GM12873 (cell line): ENCODE results near the gene HELT.

ENCODE experiments used
- TF ChIP-seq, protein P1 (sequence below): IDR thresholded peaks from 2 replicates; pipeline ENCODE4 v1.5.1; 2012; ENCODE audit warnings: low read depth, mild to moderate bottlenecking, moderate library complexity, low read length, control low read depth; ENCODE audit not compliant: insufficient read depth; ENCODE audit errors: missing control alignments

Gene HELT

GRCh38 chr4:185013417-185014125, 4.7 kb upstream of the HELT start:
- TF ChIP-seq, protein P1, sequence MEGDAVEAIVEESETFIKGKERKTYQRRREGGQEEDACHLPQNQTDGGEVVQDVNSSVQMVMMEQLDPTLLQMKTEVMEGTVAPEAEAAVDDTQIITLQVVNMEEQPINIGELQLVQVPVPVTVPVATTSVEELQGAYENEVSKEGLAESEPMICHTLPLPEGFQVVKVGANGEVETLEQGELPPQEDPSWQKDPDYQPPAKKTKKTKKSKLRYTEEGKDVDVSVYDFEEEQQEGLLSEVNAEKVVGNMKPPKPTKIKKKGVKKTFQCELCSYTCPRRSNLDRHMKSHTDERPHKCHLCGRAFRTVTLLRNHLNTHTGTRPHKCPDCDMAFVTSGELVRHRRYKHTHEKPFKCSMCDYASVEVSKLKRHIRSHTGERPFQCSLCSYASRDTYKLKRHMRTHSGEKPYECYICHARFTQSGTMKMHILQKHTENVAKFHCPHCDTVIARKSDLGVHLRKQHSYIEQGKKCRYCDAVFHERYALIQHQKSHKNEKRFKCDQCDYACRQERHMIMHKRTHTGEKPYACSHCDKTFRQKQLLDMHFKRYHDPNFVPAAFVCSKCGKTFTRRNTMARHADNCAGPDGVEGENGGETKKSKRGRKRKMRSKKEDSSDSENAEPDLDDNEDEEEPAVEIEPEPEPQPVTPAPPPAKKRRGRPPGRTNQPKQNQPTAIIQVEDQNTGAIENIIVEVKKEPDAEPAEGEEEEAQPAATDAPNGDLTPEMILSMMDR = no peak

DNA sequence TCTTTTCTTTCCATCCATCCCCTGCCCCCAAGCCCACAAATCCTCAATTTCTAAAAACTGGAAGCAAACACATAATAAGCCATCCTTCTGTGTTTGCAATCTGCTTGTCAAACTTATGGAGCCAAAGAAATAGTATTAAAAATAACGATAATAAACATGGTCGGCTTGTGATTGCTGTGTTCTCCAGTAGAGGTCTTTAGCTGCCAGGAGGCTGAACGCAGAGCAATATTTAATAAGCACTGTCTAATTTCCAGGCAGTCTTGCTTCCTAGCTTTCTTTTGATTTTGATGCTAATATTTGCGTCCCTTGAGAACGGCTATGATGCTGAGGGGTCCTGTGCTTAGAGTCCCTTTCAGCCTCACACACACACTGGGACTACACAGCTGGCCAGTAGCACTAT, 3.2 kb upstream of the HELT start:
- TF ChIP-seq, protein P1 = no peak

DNA sequence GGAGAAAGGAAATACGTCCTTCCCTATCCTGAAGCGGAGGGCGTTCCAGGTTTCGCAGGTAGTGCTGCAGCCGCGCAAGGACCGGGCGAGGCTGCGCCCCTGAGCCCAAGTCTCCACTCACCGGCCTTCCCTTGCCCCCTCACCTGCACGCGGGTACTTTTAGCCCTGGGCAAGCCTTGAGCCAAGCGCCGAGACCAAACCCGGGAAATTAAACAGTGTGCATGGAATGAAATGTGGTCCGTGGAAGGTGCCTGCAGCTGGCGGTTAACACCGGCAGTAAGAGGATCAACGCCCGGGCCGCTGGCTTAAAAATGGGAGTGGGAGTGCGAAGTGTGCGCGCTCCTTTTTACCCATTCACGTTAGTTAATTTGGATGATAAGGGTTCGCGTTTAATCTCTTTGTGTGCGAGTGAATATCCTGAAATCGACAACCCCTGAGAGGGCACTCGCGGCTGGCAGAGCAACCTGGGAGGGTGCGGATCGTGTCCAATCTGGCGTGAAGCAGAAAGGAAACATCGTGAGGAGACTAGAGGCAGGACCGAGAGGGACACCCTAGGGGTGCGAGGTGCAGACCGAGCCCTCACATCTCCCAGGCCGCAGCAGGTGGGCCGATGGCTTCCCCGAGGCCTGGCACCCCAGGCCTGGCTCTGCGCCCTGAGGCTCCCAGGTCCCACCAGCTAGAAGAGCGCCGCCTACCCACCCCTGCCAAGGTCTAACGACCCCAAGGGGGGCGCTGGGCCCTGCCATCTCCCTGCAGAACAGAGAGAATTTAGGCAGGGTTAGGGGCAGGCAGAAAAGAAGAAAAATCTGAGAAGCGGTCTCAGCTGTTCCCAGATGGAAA, 2.0 kb upstream of the HELT start:
- TF ChIP-seq, protein P1 = no peak

DNA sequence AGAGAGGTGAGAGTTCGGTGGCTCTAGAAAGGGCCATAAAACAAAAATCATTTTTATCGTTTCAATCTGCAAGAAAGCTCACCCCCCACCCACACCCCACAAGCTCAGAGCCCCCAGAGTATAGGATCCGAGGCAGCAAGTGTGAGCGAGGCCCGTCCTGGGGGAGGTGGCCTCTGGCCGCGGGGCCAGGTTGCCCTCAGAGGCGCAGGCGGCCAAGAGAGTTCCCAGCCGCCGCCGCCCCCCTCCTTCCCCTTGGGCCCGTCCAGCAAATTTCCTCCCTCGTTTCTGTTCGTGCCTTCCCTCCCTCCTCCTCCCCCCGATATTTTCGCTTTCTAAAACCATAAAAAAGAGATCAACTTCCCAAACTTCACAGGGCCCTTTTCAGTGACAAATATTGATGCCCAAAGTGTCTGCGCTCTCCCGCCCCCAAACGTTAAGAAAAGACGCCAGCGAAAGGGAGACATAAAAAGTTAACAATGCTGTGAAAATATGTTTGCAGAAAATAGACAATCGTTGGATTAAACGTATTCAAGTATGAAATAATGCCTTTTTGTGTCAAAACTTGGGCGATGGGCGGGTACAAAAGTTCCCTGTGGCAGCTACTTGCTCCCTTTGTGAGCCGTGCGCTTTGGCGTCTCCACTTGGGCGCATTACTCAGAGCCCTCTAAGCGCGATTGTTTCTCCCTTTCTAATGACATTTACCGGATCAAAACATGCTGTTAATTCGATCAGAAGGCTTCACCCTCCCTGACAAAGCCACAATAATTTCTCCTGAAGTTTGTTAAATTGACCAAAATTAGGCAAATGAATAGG, 1.1 kb upstream of the HELT start:
- TF ChIP-seq, protein P1 = no peak

- TF ChIP-seq, protein P1 = no peak
Observed at GRCh38 chr4:185018834-185019455, 655 bp downstream of the HELT start.

GRCh38 chr4:185019456-185020292, 1.4 kb downstream of the HELT start:
- TF ChIP-seq, protein P1 = no peak
